C4-2B (cell line): ENCODE data around the gene MMS22L.

ENCODE experiments used
- CTCF ChIP-seq: fragments of 450-650 bp; conservative IDR thresholded peaks from 2 replicates; pipeline ENCODE4 v1.5.1; 2017; ENCODE audit warnings: mild to moderate bottlenecking
- ZFX ChIP-seq: fragments of 450-650 bp; IDR thresholded peaks from 2 replicates; pipeline ENCODE4 v1.6.1; 2017

GRCh38 chr6:97280766-97281165 is 2.2 kb downstream of the MMS22L start:
- TF ChIP-seq CTCF (no peak), ZFX (no peak)
